OCI-LY7 (cell line): ENCODE data around the gene NRN1L. TPM values are rescaled to one million over a fixed set of nuclear protein-coding genes. Genes with fewer than 3 reads are reported as not detected.

ENCODE experiments used
- BruUV-seq: library from RNA; stranded (reverse); fragments of 400-500 nt; replicated peaks from 2 replicates; lab custom pipeline; 2021; lab: Mats Ljungman, UMichigan
- CTCF ChIA-PET: fragments of 300-600 bp; sonication (Branson Sonifier 250); formaldehyde crosslinking; loops from one replicate; lab custom pipeline; 2022; ENCODE audit warnings: antibody characterized with exemption; ENCODE audit not compliant: unreplicated experiment; lab: Charles Lee
- POLR2A ChIA-PET: fragments of 300-600 bp; sonication (Branson Sonifier 250); formaldehyde crosslinking; loops from one replicate; lab custom pipeline; 2022; ENCODE audit warnings: antibody characterized with exemption; lab: Charles Lee
- DNase-seq: peaks from one replicate; pipeline ENCODE4 v3.0.0-alpha.2; 2015; ENCODE audit warnings: low spot score
- H2AFZ ChIP-seq: fragments of 200-600 bp; sonication (generic), shearing (Covaris generic); 2 replicates; pipeline ENCODE4 v1.6.1; 2014; ENCODE audit warnings: mild to moderate bottlenecking, antibody characterized with exemption, low read length, moderate library complexity
- H3K27ac ChIP-seq: fragments of 200-600 bp; sonication (generic); 2 replicates; pipeline ENCODE4 v1.5.1; 2014; ENCODE audit warnings: mixed run types, low read depth, mild to moderate bottlenecking, moderate library complexity, low read length, inconsistent platforms; ENCODE audit not compliant: poor library complexity, severe bottlenecking
- H3K36me3 ChIP-seq: fragments of 200-600 bp; sonication (generic); 2 replicates; pipeline ENCODE4 v1.6.1; 2014; ENCODE audit warnings: mild to moderate bottlenecking, antibody characterized with exemption, low read length, moderate library complexity, mixed read lengths; ENCODE audit not compliant: insufficient read depth
- H3K4me1 ChIP-seq: fragments of 200-600 bp; sonication (generic); 2 replicates; pipeline ENCODE4 v1.5.1; 2014; ENCODE audit warnings: mild to moderate bottlenecking, low read length; ENCODE audit not compliant: insufficient read depth, poor library complexity, severe bottlenecking
- H3K4me2 ChIP-seq: fragments of 200-600 bp; sonication (generic); 2 replicates; pipeline ENCODE4 v1.6.1; 2014; ENCODE audit warnings: mild to moderate bottlenecking, low read length
- H3K4me3 ChIP-seq: fragments of 200-600 bp; sonication (generic); 2 replicates; pipeline ENCODE4 v1.5.1; 2014; ENCODE audit warnings: mild to moderate bottlenecking, low read depth, low read length; ENCODE audit not compliant: poor library complexity, severe bottlenecking
- H3K79me2 ChIP-seq: fragments of 200-600 bp; sonication (generic); 2 replicates; pipeline ENCODE4 v1.6.1; 2016; ENCODE audit warnings: low read depth, mild to moderate bottlenecking, low read length, moderate library complexity, mixed read lengths; ENCODE audit not compliant: insufficient read depth
- H3K9me2 ChIP-seq: fragments of 200-600 bp; sonication (generic); 2 replicates; pipeline ENCODE4 v1.6.1; 2016; ENCODE audit warnings: mild to moderate bottlenecking, low read length, mixed read lengths; ENCODE audit not compliant: insufficient read depth
- H3K9me3 ChIP-seq: fragments of 200-600 bp; sonication (generic); 2 replicates; pipeline ENCODE4 v1.6.1; 2014; ENCODE audit warnings: mild to moderate bottlenecking, mixed run types, low read length, mixed read lengths
- H4K20me1 ChIP-seq: fragments of 200-600 bp; sonication (generic); 2 replicates; pipeline ENCODE4 v1.6.1; 2014; ENCODE audit warnings: mild to moderate bottlenecking, antibody characterized with exemption, low read length, moderate library complexity, mixed read lengths; ENCODE audit not compliant: insufficient read depth
- CTCF ChIP-seq: fragments of 200-600 bp; sonication (generic); conservative IDR thresholded peaks from 2 replicates; pipeline ENCODE4 v1.5.1; 2014; ENCODE audit warnings: mild to moderate bottlenecking, antibody characterized with exemption, low read length, moderate library complexity, mixed read lengths
- EZH2phosphoT487 ChIP-seq: fragments of 200-600 bp; sonication (generic); IDR thresholded peaks from 2 replicates; pipeline ENCODE4 v1.6.1; 2018; ENCODE audit warnings: low read depth, borderline replicate concordance, mild to moderate bottlenecking, mixed run types, antibody characterized with exemption, low read length, moderate library complexity, mixed read lengths
- intact Hi-C: fragments of 100-400 bp; cut with micrococcal nuclease; formaldehyde crosslinking; loops from one replicate; pipeline ENCODE4 v1.10.0; 2022; ENCODE audit not compliant: unreplicated experiment
- total RNA-seq, 2 experiments: library from RNA; depleted of rRNA in 1 of 2; stranded (reverse); fragments of >200 nt in 1 of 2; shearing (Covaris generic) in 1 of 2; gene quantifications; 2 replicates each; pipeline ENCODE4 v1.2.3, GENCODE V29; 2014 to 2022

NRN1L gene
- total RNA-seq, 2 experiments from 2014 or later, result 0.66 to 0.80 TPM

DNA sequence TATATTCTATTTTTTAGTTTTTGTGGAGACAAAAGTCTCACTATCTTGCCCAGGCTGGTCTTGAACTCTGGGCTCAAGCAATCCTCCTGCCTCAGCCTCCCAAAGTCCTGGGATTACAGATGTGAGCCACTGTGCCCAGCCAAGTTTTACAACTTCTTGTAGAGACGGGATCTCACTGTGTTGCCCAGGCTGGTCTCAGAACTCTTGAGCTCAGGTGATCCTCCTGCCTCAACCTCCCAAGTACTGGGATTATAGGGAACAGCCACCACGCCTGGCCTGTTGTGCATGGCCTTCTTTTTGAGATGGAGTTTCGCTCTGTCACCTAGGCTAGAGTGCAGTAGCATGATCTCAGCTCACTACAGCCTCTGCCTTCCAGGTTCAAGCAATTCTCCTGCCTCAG is 31.0 kb upstream of the NRN1L start:
- TF ChIP-seq CTCF (no peak), EZH2phosphoT487 (no peak)
- Histone ChIP-seq H3K36me3 (peaks cover 69% of the 10 kb centered on the region), H3K9me3 (no peaks in the 10 kb centered on the region), H3K4me3 (no peak overlapping the region), H3K4me2 (no peak overlapping the region), H3K27ac (no peak overlapping the region), H3K4me1 (no peaks in the 10 kb centered on the region), H3K9me2 (no peaks in the 10 kb centered on the region), H2AFZ (no peak overlapping the region), H4K20me1 (no peaks in the 10 kb centered on the region; the same call in 1 of the 2 replicates), H3K79me2 (peaks cover 98% of the 10 kb centered on the region)
- intact Hi-C loops, result no loop called here
- no TSS peak for BruUV-seq
- POLR2A ChIA-PET, result no interaction called here
- DNase-seq, result no peak
- CTCF ChIA-PET, result no interaction called here

DNA sequence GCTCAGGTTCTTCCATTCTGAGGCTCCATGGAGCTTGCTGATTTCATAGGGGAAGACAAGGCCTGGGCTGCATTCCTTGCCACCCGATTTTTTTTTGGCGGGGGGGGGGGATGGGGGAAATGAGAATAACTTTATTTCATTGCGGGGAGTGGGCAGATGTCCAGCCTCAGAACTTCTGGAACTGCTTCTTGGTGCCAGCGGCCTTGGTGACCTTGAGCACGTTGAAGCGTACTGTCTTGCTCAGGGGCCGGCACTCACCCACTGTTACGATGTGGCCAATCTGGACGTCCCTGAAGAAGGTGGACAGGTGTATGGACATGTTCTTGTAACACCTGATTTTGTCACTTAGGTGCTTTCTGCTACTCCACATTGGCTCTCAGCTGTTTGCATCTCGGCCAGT is 28.9 kb upstream of the NRN1L start:
- no peak for DNase-seq
- Histone ChIP-seq H3K36me3 (peaks cover 71% of the 10 kb centered on the region), H3K9me3 (no peaks in the 10 kb centered on the region), H4K20me1 (no peaks in the 10 kb centered on the region; the same call in 1 of the 2 replicates), H3K4me1 (no peaks in the 10 kb centered on the region), H3K9me2 (no peaks in the 10 kb centered on the region), H3K4me3 (no peak overlapping the region), H3K79me2 (peaks cover 97% of the 10 kb centered on the region), H3K4me2 (no peak overlapping the region), H3K27ac (no peak overlapping the region), H2AFZ (no peak overlapping the region)
- no TSS peak for BruUV-seq
- TF ChIP-seq EZH2phosphoT487, result no peak
- no peak for TF ChIP-seq CTCF
- POLR2A ChIA-PET, result interaction anchor here (0.6 kb wide), 3 partner anchors 14 to 128 kb away, joined by 3 to 11 read pairs (median 8); no protein-coding TSS in a partner anchor
- intact Hi-C loops, result no loop called here
- CTCF ChIA-PET, result no interaction called here

DNA sequence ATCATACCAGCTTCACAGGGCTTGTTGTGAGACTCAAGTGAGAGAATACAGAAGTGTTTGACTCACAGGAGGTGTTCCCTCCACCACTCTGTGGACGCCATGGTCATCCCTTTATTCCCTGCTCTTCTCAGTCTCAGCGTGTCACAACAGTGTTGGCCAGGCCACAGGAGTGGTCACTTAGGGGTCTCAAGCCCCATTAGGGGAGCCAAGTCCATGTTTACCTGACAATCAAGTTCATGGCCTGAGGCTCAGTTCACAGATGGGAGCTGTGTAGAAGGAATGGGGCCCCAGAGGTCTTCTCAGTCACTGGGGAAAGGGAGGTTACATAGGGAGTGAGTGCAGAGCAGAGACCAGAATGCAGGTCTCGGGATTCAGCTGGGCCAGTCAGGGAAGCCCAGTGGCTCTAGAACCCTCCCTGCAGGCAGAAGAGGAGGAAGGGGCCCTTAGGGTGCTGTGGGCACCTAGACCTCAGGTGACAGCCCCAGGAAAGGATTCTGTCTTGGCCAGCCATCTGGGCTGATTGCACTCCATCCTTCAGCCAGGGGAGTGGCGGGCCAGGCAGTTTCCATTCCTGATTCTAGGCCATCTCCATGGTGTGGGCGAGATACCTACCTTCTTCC is 27.6 kb upstream of the NRN1L start:
- H3K4me3 ChIP-seq, result no peak overlapping the region
- H3K9me3 ChIP-seq, result no peaks in the 10 kb centered on the region
- ChIA-PET POLR2A (no interaction called here), CTCF (no interaction called here)
- no peak overlapping the region for H2AFZ ChIP-seq
- H3K4me1 ChIP-seq, result no peaks in the 10 kb centered on the region
- intact Hi-C loops, result no loop called here
- no peaks in the 10 kb centered on the region; the same call in 1 of the 2 replicates for H4K20me1 ChIP-seq
- H3K36me3 ChIP-seq, result peaks cover 77% of the 10 kb centered on the region
- no peak for DNase-seq
- BruUV-seq, result no TSS peak
- H3K4me2 ChIP-seq, result no peak overlapping the region
- no peak overlapping the region for H3K27ac ChIP-seq
- H3K79me2 ChIP-seq, result peaks cover 97% of the 10 kb centered on the region
- TF ChIP-seq CTCF, result no peak
- no peaks in the 10 kb centered on the region for H3K9me2 ChIP-seq
